GM12878 (cell line): ENCODE measurements around the gene CYP24A1. TPM values are rescaled to one million over a fixed set of nuclear protein-coding genes. Genes with fewer than 3 reads are reported as not detected.

Experiments used
- ATAC-seq: fragments of 200-7000 bp; cut with Tn5 transposase; 3 replicates; pipeline ENCODE4 v1.9.1; 2020; ENCODE audit warnings: mild to moderate bottlenecking, moderate library complexity
- BruUV-seq: library from RNA; stranded (reverse); fragments of 400-500 nt; replicated peaks from 2 replicates; lab custom pipeline; 2021; lab: Mats Ljungman, UMichigan
- CTCF ChIA-PET: fragments of 300-600 bp; sonication (Branson Sonifier 250); formaldehyde crosslinking; extraction: SDS; loops from one replicate; lab custom pipeline; 2021; ENCODE audit warnings: inconsistent platforms; lab: Yijun Ruan, JAX
- POLR2A ChIA-PET: fragments of 350-600 bp; formaldehyde crosslinking; extraction: SDS; loops from one replicate; lab custom pipeline; 2021; ENCODE audit warnings: inconsistent platforms; lab: Charles Lee
- RAD21 ChIA-PET: fragments of 300-600 bp; sonication (Branson Sonifier 250); formaldehyde crosslinking; loops from one replicate; lab custom pipeline; 2023; ENCODE audit warnings: antibody characterized with exemption; ENCODE audit not compliant: unreplicated experiment; lab: Charles Lee
- SMC1A ChIA-PET: fragments of 300-600 bp; sonication (Branson Sonifier 250); formaldehyde crosslinking; loops from one replicate; lab custom pipeline; 2023; ENCODE audit not compliant: unreplicated experiment, uncharacterized antibody; lab: Charles Lee
- DNase-seq: peaks from one replicate; pipeline ENCODE4 v3.0.0-alpha.2; 2011; ENCODE audit warnings: low read depth, low spot score
- FAIRE-seq: peaks from 3 replicates; lab custom pipeline; 2011; peaks lifted over from hg19 to GRCh38; lab: Jason Lieb, UNC
- H2AFZ ChIP-seq: 2 replicates; pipeline ENCODE4 v1.6.0; 2011; ENCODE audit warnings: low read depth, low read length, control low read depth; ENCODE audit not compliant: control insufficient read depth
- H3K27ac ChIP-seq: 2 replicates; pipeline ENCODE4 v1.5.1; 2011; ENCODE audit warnings: control low read depth; ENCODE audit not compliant: control insufficient read depth, insufficient read depth
- H3K27me3 ChIP-seq, 2 experiments: replicated peaks in 1 of 2; 2 replicates each; pipeline versions ENCODE4 v1.6.0 to v1.6.1; 2011; ENCODE audit warnings: low read length in 1 of 2; ENCODE audit not compliant: control insufficient read depth in 2 of 2, insufficient read depth in 2 of 2
- H3K36me3 ChIP-seq, 2 experiments: 2 replicates each; pipeline ENCODE4 v1.5.1; 2011; ENCODE audit warnings: low read length in 1 of 2; ENCODE audit not compliant: control insufficient read depth in 2 of 2, insufficient read depth in 2 of 2
- H3K4me1 ChIP-seq: 2 replicates; pipeline ENCODE4 v1.6.1; 2011; ENCODE audit warnings: mild to moderate bottlenecking, low read length, moderate library complexity, mixed read lengths; ENCODE audit not compliant: control insufficient read depth, insufficient read depth
- H3K4me2 ChIP-seq: 2 replicates; pipeline ENCODE4 v1.6.0; 2011; ENCODE audit warnings: control low read depth; ENCODE audit not compliant: control insufficient read depth, insufficient read depth
- H3K4me3 ChIP-seq: fragments of 200-600 bp; sonication (generic); 2 replicates; pipeline ENCODE4 v1.5.1; 2016
- H3K79me2 ChIP-seq: 2 replicates; pipeline ENCODE4 v1.6.0; 2011; ENCODE audit warnings: low read length; ENCODE audit not compliant: control insufficient read depth, insufficient read depth
- H3K9ac ChIP-seq: 2 replicates; pipeline ENCODE4 v1.8.0; 2011; ENCODE audit warnings: low read length, control low read depth, mixed read lengths; ENCODE audit not compliant: control insufficient read depth, insufficient read depth
- H3K9me3 ChIP-seq: replicated peaks from 3 replicates; pipeline ENCODE4 v1.5.1; 2011; ENCODE audit warnings: mild to moderate bottlenecking, low read length; ENCODE audit not compliant: control insufficient read depth, insufficient read depth
- H4K20me1 ChIP-seq: 2 replicates; pipeline ENCODE4 v1.6.0; 2011; ENCODE audit not compliant: control insufficient read depth, insufficient read depth
- BCL11A ChIP-seq: IDR thresholded peaks from 2 replicates; pipeline ENCODE4 v1.6.1; 2011; ENCODE audit warnings: low read depth, low read length
- E2F4 ChIP-seq: IDR thresholded peaks from 2 replicates; pipeline ENCODE4 v1.6.1; 2012; ENCODE audit warnings: low read depth, low read length, improper control_type of control experiment
- EZH2 ChIP-seq: IDR thresholded peaks from 2 replicates; pipeline ENCODE4 v1.6.1; 2012; ENCODE audit warnings: low read depth, mild to moderate bottlenecking, control low read depth, inconsistent platforms, low read length, borderline replicate concordance; ENCODE audit not compliant: control insufficient read depth
- IRF5 ChIP-seq: fragments of 450-650 bp; IDR thresholded peaks from 2 replicates; pipeline ENCODE4 v1.6.1; 2017; ENCODE audit warnings: borderline replicate concordance
- RB1 ChIP-seq: fragments of 450-650 bp; formaldehyde crosslinking; IDR thresholded peaks from 2 replicates; pipeline ENCODE4 v1.6.1; 2017; ENCODE audit warnings: mild to moderate bottlenecking, borderline replicate concordance
- RELA ChIP-seq: fragments of 450-650 bp; IDR thresholded peaks from 2 replicates; pipeline ENCODE4 v1.8.0; 2014; ENCODE audit warnings: borderline replicate concordance; ENCODE audit not compliant: partially characterized antibody
- SKIL ChIP-seq: fragments of 450-650 bp; IDR thresholded peaks from 2 replicates; pipeline ENCODE4 v1.6.1; 2017; ENCODE audit warnings: mild to moderate bottlenecking, low read depth, inconsistent platforms; ENCODE audit not compliant: poor library complexity, severe bottlenecking
- SPI1 ChIP-seq: IDR thresholded peaks from 2 replicates; pipeline ENCODE4 v1.6.1; 2011; ENCODE audit warnings: low read depth, mild to moderate bottlenecking, low read length, moderate library complexity, borderline replicate concordance; ENCODE audit not compliant: insufficient read depth
- SREBF1 ChIP-seq: IDR thresholded peaks from 2 replicates; pipeline ENCODE4 v1.6.1; 2012; ENCODE audit warnings: mild to moderate bottlenecking, low read length
- SUPT20H ChIP-seq: IDR thresholded peaks from 2 replicates; pipeline ENCODE4 v1.6.1; 2011; ENCODE audit warnings: low read depth, mild to moderate bottlenecking, low read length, moderate library complexity, borderline replicate concordance; ENCODE audit not compliant: control insufficient read depth
- YBX1 ChIP-seq: fragments of 450-650 bp; IDR thresholded peaks from 2 replicates; pipeline ENCODE4 v1.6.1; 2016; ENCODE audit warnings: antibody characterized with exemption
- ZNF592 ChIP-seq: fragments of 450-650 bp; IDR thresholded peaks from 2 replicates; pipeline ENCODE4 v1.6.1; 2017; ENCODE audit warnings: mild to moderate bottlenecking, moderate library complexity
- WGBS: methylation state at CpG from one replicate; pipeline ENCODE4 v1.1.6; 2016; ENCODE audit warnings: low lambda C conversion rate; ENCODE audit not compliant: insufficient replicate concordance, insufficient coverage; ENCODE audit errors: missing lambda C conversion rate; 5-methylcytosine and 5-hydroxymethylcytosine counted together
- in situ Hi-C: fragments of 300-500 bp; cut with MboI; formaldehyde crosslinking; loops from 9 replicates; pipeline ENCODE4 v1.14.3; 2018; ENCODE audit warnings: mixed read lengths
- intact Hi-C: fragments of 100-400 bp; cut with micrococcal nuclease; formaldehyde crosslinking; loops from one replicate; pipeline ENCODE4 v1.14.2; 2022; ENCODE audit not compliant: unreplicated experiment
- polyA plus RNA-seq, 11 experiments: library from polyadenylated mRNA; depleted of rRNA in 4 of 11; unstranded in 6 of 11; stranded (reverse) in 5 of 11; fragments of >200 nt; fragmentation: Nextera tagmentation in 4 of 11; fragmentation: Illumina TruSeq in 1 of 11; extraction: Ambion mirVana in 4 of 11; extraction: Trizol in 1 of 11; gene quantifications; 1 replicate in 1 of 11; 2 replicates in 10 of 11; pipeline versions ENCODE4 v1.2.1 to v1.2.3, GENCODE V29; 2011 to 2016; ENCODE audit warnings: inconsistent platforms in 2 of 11, missing spikeins in 2 of 11, low read depth in 1 of 11
- total RNA-seq, 4 experiments: library from RNA; depleted of rRNA in 3 of 4; stranded (reverse); fragments of >200 nt in 3 of 4; fragmentation: Illumina TruSeq in 1 of 4; extraction: Trizol in 1 of 4; gene quantifications; 2 replicates each; pipeline versions ENCODE4 v1.2.1 to v1.2.3, GENCODE V29; 2013 to 2021

The CYP24A1 gene
- total and polyA plus RNA-seq, 10 of the 15 experiments (the other 5 are each of a cell fraction or from before 2014, with no cell fraction given), result 0.69 TPM; not detected in 9

GRCh38 chr20:54118220-54119001 is 55.4 kb downstream of the CYP24A1 start:
- intact Hi-C loops (no loop called here), in situ Hi-C loops (no loop called here)
- 41% methylated on average over 9 of the region's 9 CpGs for WGBS
- Histone ChIP-seq H3K9me3 (no peaks in the 10 kb centered on the region), H3K79me2 (no peaks in the 10 kb centered on the region), H3K36me3 (no peaks in the 10 kb centered on the region), H2AFZ (no peak overlapping the region), H3K4me1 (no peaks in the 10 kb centered on the region), H3K4me2 (no peak overlapping the region), H3K9ac (no peak overlapping the region), H3K27me3 (no peaks in the 10 kb centered on the region), H3K27ac (no peak overlapping the region), H4K20me1 (no peaks in the 10 kb centered on the region), H3K4me3 (no peak overlapping the region)
- POLR2A ChIA-PET, result no interaction called here
- BruUV-seq, result no TSS peak
- no peak for DNase-seq
- RAD21 ChIA-PET, result no interaction called here
- no peak for FAIRE-seq
- SMC1A ChIA-PET, result no interaction called here
- CTCF ChIA-PET, result no interaction called here
- no peak for ATAC-seq
- no peak for TF ChIP-seq SPI1
- no peak for TF ChIP-seq EZH2
- TF ChIP-seq YBX1, result no peak
- TF ChIP-seq RB1, result no peak
- no peak for TF ChIP-seq BCL11A
- no peak for TF ChIP-seq SUPT20H
- TF ChIP-seq ZNF592, result no peak
- no peak for TF ChIP-seq RELA
- no peak for TF ChIP-seq SREBF1
- TF ChIP-seq SKIL, result no peak
- no peak for TF ChIP-seq IRF5
- no peak for TF ChIP-seq E2F4
